Right lobe of liver (tissue), 4 donors: ENCODE data around the gene EYA2.

Experiments used
- POLR2A ChIP-seq: fragments of 450-650 bp; IDR thresholded peaks from one replicate; pipeline ENCODE4 v1.6.1; 2017; ENCODE audit warnings: antibody characterized with exemption, mild to moderate bottlenecking
- TF ChIP-seq, protein P1 (sequence below), 4 donors: fragments of 200-600 bp in 3 of 4; fragments of 450-650 bp in 1 of 4; IDR thresholded peaks; one replicate each; pipeline versions ENCODE4 v1.5.1 to v1.8.0; 2016 to 2022; ENCODE audit warnings: antibody characterized with exemption in 4 of 4, mild to moderate bottlenecking in 2 of 4
- donor health status: DM: no; HTN: no; CAD: no.
- donor health status: DM: no; HTN: no; CAD: no.
- donor health status: DM: no; HTN: yes; CAD: no.

- TF ChIP-seq POLR2A, result no peak
- TF ChIP-seq, protein P1, sequence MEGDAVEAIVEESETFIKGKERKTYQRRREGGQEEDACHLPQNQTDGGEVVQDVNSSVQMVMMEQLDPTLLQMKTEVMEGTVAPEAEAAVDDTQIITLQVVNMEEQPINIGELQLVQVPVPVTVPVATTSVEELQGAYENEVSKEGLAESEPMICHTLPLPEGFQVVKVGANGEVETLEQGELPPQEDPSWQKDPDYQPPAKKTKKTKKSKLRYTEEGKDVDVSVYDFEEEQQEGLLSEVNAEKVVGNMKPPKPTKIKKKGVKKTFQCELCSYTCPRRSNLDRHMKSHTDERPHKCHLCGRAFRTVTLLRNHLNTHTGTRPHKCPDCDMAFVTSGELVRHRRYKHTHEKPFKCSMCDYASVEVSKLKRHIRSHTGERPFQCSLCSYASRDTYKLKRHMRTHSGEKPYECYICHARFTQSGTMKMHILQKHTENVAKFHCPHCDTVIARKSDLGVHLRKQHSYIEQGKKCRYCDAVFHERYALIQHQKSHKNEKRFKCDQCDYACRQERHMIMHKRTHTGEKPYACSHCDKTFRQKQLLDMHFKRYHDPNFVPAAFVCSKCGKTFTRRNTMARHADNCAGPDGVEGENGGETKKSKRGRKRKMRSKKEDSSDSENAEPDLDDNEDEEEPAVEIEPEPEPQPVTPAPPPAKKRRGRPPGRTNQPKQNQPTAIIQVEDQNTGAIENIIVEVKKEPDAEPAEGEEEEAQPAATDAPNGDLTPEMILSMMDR (IDR thresholded peaks at IDR 0.05), result no peak
Observed at GRCh38 chr20:47090835-47091234, 196.2 kb downstream of the EYA2 start.
